ENCODE measurements around the gene LANCL3. TPM values are rescaled to one million over a fixed set of nuclear protein-coding genes. Genes with fewer than 3 reads are reported as not detected.
"Not testable (repeated sequence)": the region's sequence is repeated elsewhere in the genome, so short reads cannot be mapped to it uniquely, and the experiment has no call there.

LANCL3 gene
- total RNA-seq, 2 donors from 2014 or later, result 0.07 to 0.11 TPM

DNA sequence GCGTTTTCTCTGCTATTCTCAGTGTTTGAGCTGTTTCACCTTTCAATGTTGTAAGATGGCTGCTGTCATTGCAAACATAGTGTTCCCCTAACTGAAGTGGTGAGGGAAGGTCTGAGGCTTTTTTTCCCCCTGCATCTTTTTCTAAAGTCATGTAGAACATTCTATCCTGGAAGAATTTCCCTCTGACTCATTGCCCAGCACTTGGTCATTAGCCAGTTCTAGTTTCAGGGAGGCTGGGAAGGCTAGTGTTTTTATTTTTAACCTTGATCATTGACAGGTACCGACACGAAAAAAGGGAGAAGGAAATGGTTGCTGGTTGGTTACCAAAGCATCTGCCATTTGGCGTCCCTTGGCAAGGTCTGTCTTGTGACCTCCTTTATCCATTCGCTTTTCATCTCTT is 6.6 kb downstream of the LANCL3 start:
- Mint-ChIP-seq H3K27ac (no peak overlapping the region), H3K9me3 (peaks cover 25% of the 10 kb centered on the region), H3K36me3 (ENCODE audit: low read depth) (no peaks in the 10 kb centered on the region), H3K4me3 (no peak overlapping the region), H3K27me3 (ENCODE audit: insufficient read depth) (no peaks in the 10 kb centered on the region), H3K4me1 (peaks cover 2% of the 10 kb centered on the region)
- Histone ChIP-seq H3K4me3 (ENCODE audit: low read length) (no peak overlapping the region), H3K4me1 (ENCODE audit: control insufficient read depth, insufficient read depth, low read length) (no peaks in the 10 kb centered on the region), H3K9ac (ENCODE audit: extremely low read depth, low read length, poor library complexity, severe bottlenecking) (no peak overlapping the region), H3K27me3 (ENCODE audit: control insufficient read depth, insufficient read depth, low read length, poor library complexity, severe bottlenecking) (peaks cover under 1% of the 10 kb centered on the region), H3K36me3 (ENCODE audit: control insufficient read depth, insufficient read depth, low read length) (no peaks in the 10 kb centered on the region), H3K27ac (ENCODE audit: low read depth, low read length) (no peak overlapping the region), H3K9me3 (ENCODE audit: control insufficient read depth, low read length) (no peaks in the 10 kb centered on the region)
- TF ChIP-seq, protein P1, sequence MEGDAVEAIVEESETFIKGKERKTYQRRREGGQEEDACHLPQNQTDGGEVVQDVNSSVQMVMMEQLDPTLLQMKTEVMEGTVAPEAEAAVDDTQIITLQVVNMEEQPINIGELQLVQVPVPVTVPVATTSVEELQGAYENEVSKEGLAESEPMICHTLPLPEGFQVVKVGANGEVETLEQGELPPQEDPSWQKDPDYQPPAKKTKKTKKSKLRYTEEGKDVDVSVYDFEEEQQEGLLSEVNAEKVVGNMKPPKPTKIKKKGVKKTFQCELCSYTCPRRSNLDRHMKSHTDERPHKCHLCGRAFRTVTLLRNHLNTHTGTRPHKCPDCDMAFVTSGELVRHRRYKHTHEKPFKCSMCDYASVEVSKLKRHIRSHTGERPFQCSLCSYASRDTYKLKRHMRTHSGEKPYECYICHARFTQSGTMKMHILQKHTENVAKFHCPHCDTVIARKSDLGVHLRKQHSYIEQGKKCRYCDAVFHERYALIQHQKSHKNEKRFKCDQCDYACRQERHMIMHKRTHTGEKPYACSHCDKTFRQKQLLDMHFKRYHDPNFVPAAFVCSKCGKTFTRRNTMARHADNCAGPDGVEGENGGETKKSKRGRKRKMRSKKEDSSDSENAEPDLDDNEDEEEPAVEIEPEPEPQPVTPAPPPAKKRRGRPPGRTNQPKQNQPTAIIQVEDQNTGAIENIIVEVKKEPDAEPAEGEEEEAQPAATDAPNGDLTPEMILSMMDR (conservative IDR thresholded peaks at IDR 0.05), result no peak
- no peak for DNase-seq
- 93% methylated on average over 5 of the region's 5 CpGs; no CpG with 5 or more reads in 1 of the 2 experiments for WGBS, 2 experiments (ENCODE audit: insufficient coverage in 1 of 2, insufficient read length in 1 of 2)

DNA sequence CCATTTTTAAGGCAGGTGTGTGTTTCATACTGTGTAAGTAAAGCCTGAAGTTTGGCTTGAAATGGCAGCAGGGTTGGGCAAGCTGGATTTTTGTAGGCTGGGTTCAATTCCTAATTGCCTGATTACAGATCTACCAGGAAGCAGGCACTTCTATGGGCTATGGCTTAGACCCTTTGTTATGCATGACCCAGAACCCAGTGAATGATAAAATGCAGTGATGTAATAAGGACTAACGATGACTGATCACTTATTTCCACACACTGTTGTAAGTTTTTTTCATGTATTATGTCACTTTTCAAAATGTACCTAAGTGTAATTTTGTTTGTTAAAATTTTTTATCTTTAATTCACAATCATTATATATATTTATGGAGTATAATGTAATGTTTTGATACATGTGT is 8.6 kb downstream of the LANCL3 start:
- no peak overlapping the region for H3K9ac ChIP-seq (ENCODE audit: extremely low read depth, low read length, poor library complexity, severe bottlenecking)
- H3K27ac ChIP-seq (ENCODE audit: low read depth, low read length), result no peak overlapping the region
- no CpG with 5 or more reads among the region's 1 CpG for WGBS, 2 experiments (ENCODE audit: insufficient coverage in 1 of 2, insufficient read length in 1 of 2)
- H3K4me3 ChIP-seq (ENCODE audit: low read length), result no peak overlapping the region
- no peaks in the 10 kb centered on the region for H3K27me3 ChIP-seq (ENCODE audit: control insufficient read depth, insufficient read depth, low read length, poor library complexity, severe bottlenecking)
- Mint-ChIP-seq H3K4me3 (no peak overlapping the region), H3K27me3 (ENCODE audit: insufficient read depth) (no peaks in the 10 kb centered on the region), H3K36me3 (ENCODE audit: low read depth) (no peaks in the 10 kb centered on the region), H3K4me1 (peaks cover 2% of the 10 kb centered on the region), H3K27ac (no peak overlapping the region), H3K9me3 (peaks cover 31% of the 10 kb centered on the region)
- H3K9me3 ChIP-seq (ENCODE audit: control insufficient read depth, low read length), result no peaks in the 10 kb centered on the region
- H3K4me1 ChIP-seq (ENCODE audit: control insufficient read depth, insufficient read depth, low read length), result no peaks in the 10 kb centered on the region
- no peak for DNase-seq
- H3K36me3 ChIP-seq (ENCODE audit: control insufficient read depth, insufficient read depth, low read length), result no peaks in the 10 kb centered on the region
- TF ChIP-seq, protein P1 (conservative IDR thresholded peaks at IDR 0.05), result no peak

DNA sequence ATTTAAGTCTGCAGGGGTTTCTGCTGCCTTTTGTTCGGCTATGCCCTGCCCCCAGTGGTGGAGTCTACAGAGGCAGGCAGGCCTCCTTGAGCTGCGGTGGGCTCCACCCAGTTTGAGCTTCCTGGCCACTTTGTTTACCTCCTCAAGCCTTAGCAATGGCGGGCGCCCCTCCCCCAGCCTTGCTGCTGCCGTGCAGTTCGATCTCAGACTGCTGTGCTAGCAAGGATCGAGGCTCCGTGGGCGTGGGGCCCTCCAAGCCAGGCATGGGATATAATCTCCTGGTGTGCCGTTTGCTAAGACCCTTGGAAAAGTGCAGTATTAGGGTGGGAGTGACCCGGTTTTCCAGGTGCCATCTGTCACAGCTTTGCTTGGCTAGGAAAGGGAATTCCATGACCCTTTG is 15.9 kb downstream of the LANCL3 start:
- not testable (repeated sequence) for H3K4me3 ChIP-seq (ENCODE audit: low read length); DNase-seq; H3K36me3 Mint-ChIP-seq (ENCODE audit: low read depth); H3K9ac ChIP-seq (ENCODE audit: extremely low read depth, low read length, poor library complexity, severe bottlenecking); H3K9me3 ChIP-seq (ENCODE audit: control insufficient read depth, low read length); H3K27me3 ChIP-seq (ENCODE audit: control insufficient read depth, insufficient read depth, low read length, poor library complexity, severe bottlenecking); H3K4me1 Mint-ChIP-seq; H3K27ac ChIP-seq (ENCODE audit: low read depth, low read length); H3K36me3 ChIP-seq (ENCODE audit: control insufficient read depth, insufficient read depth, low read length); H3K27me3 Mint-ChIP-seq (ENCODE audit: insufficient read depth); H3K4me1 ChIP-seq (ENCODE audit: control insufficient read depth, insufficient read depth, low read length); H3K27ac Mint-ChIP-seq; H3K4me3 Mint-ChIP-seq
- 92% methylated on average over 11 of the region's 11 CpGs; no CpG with 5 or more reads in 1 of the 2 experiments for WGBS, 2 experiments (ENCODE audit: insufficient coverage in 1 of 2, insufficient read length in 1 of 2)
- peaks cover 64% of the 10 kb centered on the region for H3K9me3 Mint-ChIP-seq

DNA sequence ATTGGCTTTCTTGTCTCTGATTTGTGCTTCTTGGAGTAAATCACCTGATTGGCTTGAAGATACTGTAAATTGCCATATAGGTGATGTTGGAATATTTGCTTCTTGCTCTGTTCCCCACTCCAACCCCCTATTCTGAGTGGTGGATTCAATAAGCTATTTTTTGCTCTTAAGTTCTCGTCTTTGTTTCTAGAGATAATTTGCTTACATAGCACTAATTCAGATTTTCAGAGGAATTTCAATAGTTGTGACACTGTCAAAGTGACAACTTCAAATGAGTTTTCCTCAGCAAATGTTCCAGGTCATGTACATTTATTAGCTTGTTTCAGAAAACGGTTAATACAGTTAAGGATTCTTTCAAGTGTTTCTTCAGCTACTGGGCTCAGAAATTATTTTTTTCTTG is 18.6 kb downstream of the LANCL3 start:
- no peaks in the 10 kb centered on the region for H3K36me3 ChIP-seq (ENCODE audit: control insufficient read depth, insufficient read depth, low read length)
- 80 to 91% methylated on average over 1 to 2 of the region's 2 CpGs for WGBS, 2 experiments (ENCODE audit: insufficient coverage in 1 of 2, insufficient read length in 1 of 2)
- DNase-seq, result no peak
- Mint-ChIP-seq H3K27ac (no peak overlapping the region), H3K4me3 (no peak overlapping the region), H3K4me1 (no peaks in the 10 kb centered on the region), H3K9me3 (peaks cover 52% of the 10 kb centered on the region), H3K27me3 (ENCODE audit: insufficient read depth) (no peaks in the 10 kb centered on the region), H3K36me3 (ENCODE audit: low read depth) (no peaks in the 10 kb centered on the region)
- no peak overlapping the region for H3K27ac ChIP-seq (ENCODE audit: low read depth, low read length)
- H3K27me3 ChIP-seq (ENCODE audit: control insufficient read depth, insufficient read depth, low read length, poor library complexity, severe bottlenecking), result no peaks in the 10 kb centered on the region
- TF ChIP-seq, protein P1 (conservative IDR thresholded peaks at IDR 0.05), result no peak
- H3K9me3 ChIP-seq (ENCODE audit: control insufficient read depth, low read length), result no peaks in the 10 kb centered on the region
- H3K9ac ChIP-seq (ENCODE audit: extremely low read depth, low read length, poor library complexity, severe bottlenecking), result no peak overlapping the region
- no peak overlapping the region for H3K4me3 ChIP-seq (ENCODE audit: low read length)
- no peaks in the 10 kb centered on the region for H3K4me1 ChIP-seq (ENCODE audit: control insufficient read depth, insufficient read depth, low read length)
